Cardiac muscle cell (in vitro differentiated cells and primary cell): Measurements from ENCODE around the gene UBAP2. TPM values are rescaled to one million over a fixed set of nuclear protein-coding genes. Genes with fewer than 3 reads are reported as not detected.

Experiments used
- DNase-seq, 2 donors: peaks; one replicate each; pipeline versions ENCODE4 v3.0.0 to v3.0.0-alpha.2; 2010 to 2017; ENCODE audit warnings: low read depth in 1 of 2, low spot score in 1 of 2
- H3K27ac ChIP-seq: fragments of 200-600 bp; sonication (generic); 2 replicates; pipeline ENCODE4 v1.5.1; 2016
- H3K27me3 ChIP-seq: fragments of 200-600 bp; sonication (generic); 2 replicates; pipeline ENCODE4 v1.6.0; 2016; ENCODE audit warnings: control low read depth
- H3K36me3 ChIP-seq: fragments of 200-600 bp; sonication (generic); 2 replicates; pipeline ENCODE4 v1.5.1; 2016; ENCODE audit warnings: control low read depth
- H3K4me1 ChIP-seq: fragments of 200-600 bp; sonication (generic); 2 replicates; pipeline ENCODE4 v1.8.1; 2017; ENCODE audit warnings: low read depth, mild to moderate bottlenecking, mixed run types
- H3K4me3 ChIP-seq: fragments of 200-600 bp; sonication (generic); 2 replicates; pipeline ENCODE4 v1.5.1; 2016; ENCODE audit warnings: mild to moderate bottlenecking
- H3K9me3 ChIP-seq: fragments of 200-600 bp; sonication (generic); 2 replicates; pipeline ENCODE4 v1.5.1; 2017; ENCODE audit warnings: low read depth, mild to moderate bottlenecking, control low read depth
- CTCF ChIP-seq: IDR thresholded peaks from 2 replicates; pipeline ENCODE4 v1.5.1; 2012; ENCODE audit warnings: low read depth, mild to moderate bottlenecking, low read length
- polyA plus RNA-seq: library from polyadenylated mRNA; unstranded; fragments of >200 nt; fragmentation: Nextera tagmentation; extraction: Ambion mirVana; gene quantifications from 2 replicates; pipeline ENCODE4 v1.2.1, GENCODE V29; 2016
- total RNA-seq: library from RNA; depleted of rRNA; stranded (reverse); fragments of >200 nt; gene quantifications from 2 replicates; pipeline ENCODE4 v1.2.3, GENCODE V29; 2016

The UBAP2 gene
- total and polyA plus RNA-seq, 2 experiments from 2014 or later = 27.2 to 29.3 TPM

GRCh38 chr9:33905137-33905536 is 143.6 kb downstream of the UBAP2 start:
- H3K36me3 ChIP-seq = peaks cover 12% of the 10 kb centered on the region

GRCh38 chr9:33903157-33903780 is 145.4 kb downstream of the UBAP2 start:
- DNase-seq = peak in 1 of 2 donors; percentile 30
- Histone ChIP-seq H3K27me3 (no peaks in the 10 kb centered on the region), H3K27ac (no peak overlapping the region), H3K36me3 (peaks cover 20% of the 10 kb centered on the region), H3K4me3 (no peak overlapping the region), H3K9me3 (no peaks in the 10 kb centered on the region), H3K4me1 (no peaks in the 10 kb centered on the region)
- TF ChIP-seq CTCF = no peak

More at GRCh38 chr9:33905137-33905536, 143.6 kb downstream of the UBAP2 start:
- Histone ChIP-seq H3K4me1 (no peaks in the 10 kb centered on the region), H3K27ac (no peak overlapping the region), H3K27me3 (no peaks in the 10 kb centered on the region), H3K4me3 (no peak overlapping the region), H3K9me3 (no peaks in the 10 kb centered on the region)
- TF ChIP-seq CTCF = no peak
- no peak for DNase-seq

GRCh38 chr9:33894316-33894715 is 154.4 kb downstream of the UBAP2 start:
- Histone ChIP-seq H3K36me3 (no peaks in the 10 kb centered on the region), H3K9me3 (no peaks in the 10 kb centered on the region), H3K4me3 (no peak overlapping the region), H3K27ac (no peak overlapping the region), H3K27me3 (no peaks in the 10 kb centered on the region), H3K4me1 (no peaks in the 10 kb centered on the region)
- no peak for DNase-seq
- TF ChIP-seq CTCF = no peak

GRCh38 chr9:33893861-33894260 is 154.8 kb downstream of the UBAP2 start:
- H3K4me3 ChIP-seq = no peak overlapping the region
- no peaks in the 10 kb centered on the region for H3K4me1 ChIP-seq
- no peaks in the 10 kb centered on the region for H3K36me3 ChIP-seq
- DNase-seq = no peak
- H3K27me3 ChIP-seq = no peaks in the 10 kb centered on the region
- TF ChIP-seq CTCF = no peak
- no peaks in the 10 kb centered on the region for H3K9me3 ChIP-seq
- H3K27ac ChIP-seq = no peak overlapping the region

- Histone ChIP-seq H3K9me3 (no peaks in the 10 kb centered on the region), H3K4me1 (peaks cover 16% of the 10 kb centered on the region), H3K36me3 (no peaks in the 10 kb centered on the region), H3K27me3 (no peaks in the 10 kb centered on the region), H3K27ac (peak overlapping the region; percentile 58), H3K4me3 (no peak overlapping the region)
- TF ChIP-seq CTCF = no peak
- no peak for DNase-seq
Observed at GRCh38 chr9:33885948-33886347, 162.7 kb downstream of the UBAP2 start.
